Measurements from ENCODE around the gene ZP4. TPM values are rescaled to one million over a fixed set of nuclear protein-coding genes. Genes with fewer than 3 reads are reported as not detected.
A peak's percentile ranks its signal among the peaks of the same experiment; 100 is the strongest.

ZP4 gene, protein sequence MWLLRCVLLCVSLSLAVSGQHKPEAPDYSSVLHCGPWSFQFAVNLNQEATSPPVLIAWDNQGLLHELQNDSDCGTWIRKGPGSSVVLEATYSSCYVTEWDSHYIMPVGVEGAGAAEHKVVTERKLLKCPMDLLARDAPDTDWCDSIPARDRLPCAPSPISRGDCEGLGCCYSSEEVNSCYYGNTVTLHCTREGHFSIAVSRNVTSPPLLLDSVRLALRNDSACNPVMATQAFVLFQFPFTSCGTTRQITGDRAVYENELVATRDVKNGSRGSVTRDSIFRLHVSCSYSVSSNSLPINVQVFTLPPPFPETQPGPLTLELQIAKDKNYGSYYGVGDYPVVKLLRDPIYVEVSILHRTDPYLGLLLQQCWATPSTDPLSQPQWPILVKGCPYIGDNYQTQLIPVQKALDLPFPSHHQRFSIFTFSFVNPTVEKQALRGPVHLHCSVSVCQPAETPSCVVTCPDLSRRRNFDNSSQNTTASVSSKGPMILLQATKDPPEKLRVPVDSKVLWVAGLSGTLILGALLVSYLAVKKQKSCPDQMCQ
- not detected for polyA plus RNA-seq (2013)

DNA sequence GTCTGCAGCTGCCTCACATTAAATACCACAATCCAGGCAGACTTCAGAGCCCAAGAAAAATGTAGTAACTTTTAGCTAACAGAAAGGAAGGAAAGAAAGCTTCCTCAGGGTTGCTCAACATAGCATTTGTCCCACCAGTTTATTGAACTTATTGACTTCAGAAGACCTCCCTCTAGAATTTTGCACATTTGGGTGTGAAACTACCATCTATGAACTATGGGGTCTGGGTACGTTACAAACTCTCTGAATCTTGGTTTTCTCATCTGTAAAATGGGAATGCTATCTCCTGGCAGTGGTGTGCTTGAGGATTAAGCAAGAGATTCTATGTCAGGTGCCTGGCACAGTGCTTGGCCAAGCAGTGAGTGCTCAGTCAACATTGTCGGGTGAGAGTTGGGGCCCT, at the start of gene ZP4:
ZP4 (minus strand) TSS at position 101 of the 400 bp plus-strand sequence. CDS start 287 bp downstream, outside the sequence.
- Histone ChIP-seq H3K4me3 (ENCODE audit: control insufficient read depth in 1 of 7, extremely low read depth in 1 of 7, insufficient read depth in 4 of 7, low read depth in 2 of 7, low read length in 6 of 7) (no peak within 1 kb of the TSS), H3K9me3 (ENCODE audit: control extremely low read depth in 1 of 5, control insufficient read depth in 4 of 5, insufficient read depth in 2 of 5, low read depth in 1 of 5, low read length in 4 of 5) (no peaks in the 10 kb centered on the region), H3K4me1 (ENCODE audit: control extremely low read depth in 1 of 4, control insufficient read depth in 4 of 4, insufficient read depth in 4 of 4, low read length in 3 of 4) (no peaks in the 10 kb centered on the region), H3K27me3 (replicated peaks in 2 of 5; ENCODE audit: control insufficient read depth in 4 of 5, insufficient read depth in 5 of 5, low read length in 4 of 5) (peaks cover 0 to under 1% (median 0%) of the 10 kb centered on the region in 5 experiments), H3K36me3 (ENCODE audit: control insufficient read depth in 4 of 4, insufficient read depth in 4 of 4, low read length in 3 of 4) (no peaks in the 10 kb centered on the region), H3K27ac (ENCODE audit: insufficient read depth in 1 of 2, low read depth in 1 of 2, low read length in 2 of 2, poor library complexity in 1 of 2, severe bottlenecking in 2 of 2) (no peak within 1 kb of the TSS)
- CTCF ChIA-PET: no interaction called here
- WGBS (ENCODE audit: insufficient coverage): 100% methylated on average over 1 of the region's 2 CpGs
- POLR2A ChIA-PET: no interaction called here
- no peak for DNase-seq

DNA sequence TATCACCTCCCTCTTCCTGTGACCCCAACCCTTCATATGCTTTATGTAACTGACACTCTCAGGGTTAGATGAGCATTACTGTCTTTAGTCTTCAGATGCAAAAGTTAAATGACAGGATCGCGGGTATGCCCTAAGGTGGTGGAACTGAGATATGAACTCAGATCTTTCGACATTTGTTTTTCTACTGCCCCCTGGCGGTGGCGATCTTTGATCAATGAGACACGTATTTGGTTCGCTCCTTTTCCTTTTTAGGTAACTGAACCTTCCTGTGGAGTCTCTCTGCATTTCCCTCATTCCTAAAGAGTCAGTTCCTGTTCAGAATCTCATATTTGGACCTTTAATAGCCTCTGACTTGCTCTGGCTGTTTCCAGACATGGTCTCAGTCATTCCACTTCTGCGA, 47.8 kb upstream of the ZP4 start:
- ChIA-PET POLR2A (no interaction called here), CTCF (interaction anchor here (1.1 kb wide), 1 partner anchor 9 kb away, joined by 3 read pairs; no protein-coding TSS in a partner anchor)
- no peaks in the 10 kb centered on the region for H3K27me3 ChIP-seq (replicated peaks in 2 of 5; ENCODE audit: control insufficient read depth in 4 of 5, insufficient read depth in 5 of 5, low read length in 4 of 5)
- peaks cover 0 to 2% (median 0%) of the 10 kb centered on the region in 4 experiments for H3K4me1 ChIP-seq (ENCODE audit: control extremely low read depth in 1 of 4, control insufficient read depth in 4 of 4, insufficient read depth in 4 of 4, low read length in 3 of 4)
- WGBS (ENCODE audit: insufficient coverage): 93% methylated on average over 8 of the region's 8 CpGs
- no peaks in the 10 kb centered on the region for H3K36me3 ChIP-seq (ENCODE audit: control insufficient read depth in 4 of 4, insufficient read depth in 4 of 4, low read length in 3 of 4)
- no peaks in the 10 kb centered on the region for H3K9me3 ChIP-seq (ENCODE audit: control extremely low read depth in 1 of 5, control insufficient read depth in 4 of 5, insufficient read depth in 2 of 5, low read depth in 1 of 5, low read length in 4 of 5)
- no peak overlapping the region for H3K4me3 ChIP-seq (ENCODE audit: control insufficient read depth in 1 of 7, extremely low read depth in 1 of 7, insufficient read depth in 4 of 7, low read depth in 2 of 7, low read length in 6 of 7)
- H3K27ac ChIP-seq (ENCODE audit: insufficient read depth in 1 of 2, low read depth in 1 of 2, low read length in 2 of 2, poor library complexity in 1 of 2, severe bottlenecking in 2 of 2): no peak overlapping the region
- DNase-seq: no peak

DNA sequence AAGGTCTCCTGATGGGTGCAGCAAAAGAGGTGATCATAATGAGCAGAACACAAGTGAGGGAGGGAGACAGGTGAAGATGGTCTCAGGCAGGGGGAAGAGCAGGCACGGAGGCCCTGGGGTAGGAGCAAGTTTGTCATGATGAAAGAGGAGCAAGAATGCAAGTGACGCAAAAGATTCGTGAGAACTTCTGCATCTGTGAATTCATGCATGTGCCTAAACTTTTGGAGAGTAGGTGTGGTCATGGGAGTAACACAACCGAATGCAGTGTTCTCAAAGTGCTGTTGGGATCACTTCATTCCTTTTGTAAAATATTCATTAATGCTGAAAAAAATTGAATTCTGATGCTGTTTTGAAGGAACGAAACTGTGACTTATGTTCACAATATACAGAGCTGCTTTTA, 47.3 kb upstream of the ZP4 start:
- POLR2A ChIA-PET: no interaction called here
- H3K9me3 ChIP-seq (ENCODE audit: control extremely low read depth in 1 of 5, control insufficient read depth in 4 of 5, insufficient read depth in 2 of 5, low read depth in 1 of 5, low read length in 4 of 5): no peaks in the 10 kb centered on the region

GRCh38 chr1:237932816-237933215, 42.1 kb upstream of the ZP4 start:
- ChIA-PET POLR2A (no interaction called here), CTCF (interaction anchor here (1.0 kb wide), 1 partner anchor 69 kb away, joined by 3 read pairs; no protein-coding TSS in a partner anchor)
- Histone ChIP-seq H3K36me3 (ENCODE audit: control insufficient read depth in 4 of 4, insufficient read depth in 4 of 4, low read length in 3 of 4) (no peaks in the 10 kb centered on the region), H3K4me3 (ENCODE audit: control insufficient read depth in 1 of 7, extremely low read depth in 1 of 7, insufficient read depth in 4 of 7, low read depth in 2 of 7, low read length in 6 of 7) (no peak overlapping the region), H3K27me3 (replicated peaks in 2 of 5; ENCODE audit: control insufficient read depth in 4 of 5, insufficient read depth in 5 of 5, low read length in 4 of 5) (no peaks in the 10 kb centered on the region), H3K27ac (ENCODE audit: insufficient read depth in 1 of 2, low read depth in 1 of 2, low read length in 2 of 2, poor library complexity in 1 of 2, severe bottlenecking in 2 of 2) (no peak overlapping the region), H3K9me3 (ENCODE audit: control extremely low read depth in 1 of 5, control insufficient read depth in 4 of 5, insufficient read depth in 2 of 5, low read depth in 1 of 5, low read length in 4 of 5) (no peaks in the 10 kb centered on the region), H3K4me1 (ENCODE audit: control extremely low read depth in 1 of 4, control insufficient read depth in 4 of 4, insufficient read depth in 4 of 4, low read length in 3 of 4) (peaks cover 0 to 23% (median 7%) of the 10 kb centered on the region in 4 experiments)
- no peak for DNase-seq
- WGBS (ENCODE audit: insufficient coverage): 97% methylated on average over 3 of the region's 3 CpGs

More for the DNA sequence above, 47.3 kb upstream of the ZP4 start:
- no peak for DNase-seq
- WGBS (ENCODE audit: insufficient coverage): 100% methylated on average over 4 of the region's 5 CpGs
- no peak overlapping the region for H3K27ac ChIP-seq (ENCODE audit: insufficient read depth in 1 of 2, low read depth in 1 of 2, low read length in 2 of 2, poor library complexity in 1 of 2, severe bottlenecking in 2 of 2)
- no peak overlapping the region for H3K4me3 ChIP-seq (ENCODE audit: control insufficient read depth in 1 of 7, extremely low read depth in 1 of 7, insufficient read depth in 4 of 7, low read depth in 2 of 7, low read length in 6 of 7)
- H3K27me3 ChIP-seq (replicated peaks in 2 of 5; ENCODE audit: control insufficient read depth in 4 of 5, insufficient read depth in 5 of 5, low read length in 4 of 5): no peaks in the 10 kb centered on the region
- no peaks in the 10 kb centered on the region for H3K36me3 ChIP-seq (ENCODE audit: control insufficient read depth in 4 of 4, insufficient read depth in 4 of 4, low read length in 3 of 4)
- CTCF ChIA-PET: interaction anchor here (1.1 kb wide), 1 partner anchor 9 kb away, joined by 3 read pairs; no protein-coding TSS in a partner anchor
- H3K4me1 ChIP-seq (ENCODE audit: control extremely low read depth in 1 of 4, control insufficient read depth in 4 of 4, insufficient read depth in 4 of 4, low read length in 3 of 4): peaks cover 0 to 6% (median 0%) of the 10 kb centered on the region in 4 experiments

DNA sequence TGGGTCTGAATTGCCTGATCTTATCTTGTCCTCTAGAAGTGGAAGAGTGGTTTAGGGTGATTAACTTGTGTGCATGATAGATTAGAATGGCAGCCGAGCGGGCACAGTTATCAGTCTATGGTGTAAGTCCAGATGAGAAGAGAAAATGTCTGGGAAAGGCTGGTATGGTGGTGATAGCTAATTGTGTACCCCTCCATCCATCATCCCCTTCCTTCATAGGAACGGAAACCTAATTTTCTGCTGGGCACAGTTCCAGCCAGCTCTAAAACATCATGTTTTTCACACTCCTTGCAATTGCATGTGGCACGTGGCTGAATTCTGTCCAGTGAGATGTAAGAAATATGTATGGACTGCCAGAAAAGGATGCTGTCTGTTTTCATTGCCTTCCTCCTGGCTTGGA, 40.9 kb upstream of the ZP4 start:
- DNase-seq: peak; percentile 76 to 92 (median 87)
- Histone ChIP-seq H3K36me3 (ENCODE audit: control insufficient read depth in 4 of 4, insufficient read depth in 4 of 4, low read length in 3 of 4) (no peaks in the 10 kb centered on the region), H3K9me3 (ENCODE audit: control extremely low read depth in 1 of 5, control insufficient read depth in 4 of 5, insufficient read depth in 2 of 5, low read depth in 1 of 5, low read length in 4 of 5) (peaks cover 0 to 2% (median 0%) of the 10 kb centered on the region in 5 experiments), H3K27ac (ENCODE audit: insufficient read depth in 1 of 2, low read depth in 1 of 2, low read length in 2 of 2, poor library complexity in 1 of 2, severe bottlenecking in 2 of 2) (no peak overlapping the region), H3K4me3 (ENCODE audit: control insufficient read depth in 1 of 7, extremely low read depth in 1 of 7, insufficient read depth in 4 of 7, low read depth in 2 of 7, low read length in 6 of 7) (no peak overlapping the region), H3K4me1 (ENCODE audit: control extremely low read depth in 1 of 4, control insufficient read depth in 4 of 4, insufficient read depth in 4 of 4, low read length in 3 of 4) (peaks cover 0 to 23% (median 7%) of the 10 kb centered on the region in 4 experiments), H3K27me3 (replicated peaks in 2 of 5; ENCODE audit: control insufficient read depth in 4 of 5, insufficient read depth in 5 of 5, low read length in 4 of 5) (no peaks in the 10 kb centered on the region)
- ChIA-PET POLR2A (no interaction called here), CTCF (interaction anchor here (1.0 kb wide), 1 partner anchor 68 kb away, joined by 3 read pairs; no protein-coding TSS in a partner anchor)
- WGBS (ENCODE audit: insufficient coverage): 0% methylated on average over 1 of the region's 4 CpGs

- POLR2A ChIA-PET: no interaction called here
- no peak overlapping the region for H3K4me3 ChIP-seq (ENCODE audit: control insufficient read depth in 1 of 7, extremely low read depth in 1 of 7, insufficient read depth in 4 of 7, low read depth in 2 of 7, low read length in 6 of 7)
- WGBS (ENCODE audit: insufficient coverage): over 99% methylated on average over 14 of the region's 15 CpGs
- no peak for DNase-seq
- no peaks in the 10 kb centered on the region for H3K27me3 ChIP-seq (replicated peaks in 2 of 5; ENCODE audit: control insufficient read depth in 4 of 5, insufficient read depth in 5 of 5, low read length in 4 of 5)
- H3K9me3 ChIP-seq (ENCODE audit: control extremely low read depth in 1 of 5, control insufficient read depth in 4 of 5, insufficient read depth in 2 of 5, low read depth in 1 of 5, low read length in 4 of 5): peaks cover 0 to 2% (median 0%) of the 10 kb centered on the region in 5 experiments
- H3K4me1 ChIP-seq (ENCODE audit: control extremely low read depth in 1 of 4, control insufficient read depth in 4 of 4, insufficient read depth in 4 of 4, low read length in 3 of 4): peaks cover 0 to 9% (median 4%) of the 10 kb centered on the region in 4 experiments
- H3K36me3 ChIP-seq (ENCODE audit: control insufficient read depth in 4 of 4, insufficient read depth in 4 of 4, low read length in 3 of 4): no peaks in the 10 kb centered on the region
- no peak overlapping the region for H3K27ac ChIP-seq (ENCODE audit: insufficient read depth in 1 of 2, low read depth in 1 of 2, low read length in 2 of 2, poor library complexity in 1 of 2, severe bottlenecking in 2 of 2)
- CTCF ChIA-PET: interaction anchor here (0.8 kb wide), 1 partner anchor 19 kb away, joined by 3 read pairs; no protein-coding TSS in a partner anchor
Measured at GRCh38 chr1:237927198-237927597, 36.5 kb upstream of the ZP4 start.

DNA sequence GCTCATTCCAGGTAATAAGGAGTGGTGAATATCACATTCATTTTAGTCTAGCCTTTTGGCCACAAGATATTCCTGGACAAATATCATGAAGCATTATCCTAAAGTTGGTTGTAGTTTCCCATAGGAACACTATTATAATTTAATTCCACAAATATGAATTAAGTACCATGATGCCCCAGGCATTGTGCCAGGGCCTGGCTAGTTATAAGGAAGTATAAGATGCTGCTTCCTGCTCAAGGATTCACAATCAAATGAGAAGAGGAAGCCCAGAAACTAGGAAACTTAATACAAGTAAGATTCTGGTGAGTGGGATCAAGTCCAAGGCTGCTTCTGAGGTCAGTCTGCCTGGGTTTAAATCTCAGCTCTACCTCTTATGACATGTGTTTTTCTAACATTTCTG, 30.6 kb upstream of the ZP4 start:
- CTCF ChIA-PET: no interaction called here
- no peak overlapping the region for H3K4me3 ChIP-seq (ENCODE audit: control insufficient read depth in 1 of 7, extremely low read depth in 1 of 7, insufficient read depth in 4 of 7, low read depth in 2 of 7, low read length in 6 of 7)
- no peaks in the 10 kb centered on the region for H3K27me3 ChIP-seq (replicated peaks in 2 of 5; ENCODE audit: control insufficient read depth in 4 of 5, insufficient read depth in 5 of 5, low read length in 4 of 5)
- H3K36me3 ChIP-seq (ENCODE audit: control insufficient read depth in 4 of 4, insufficient read depth in 4 of 4, low read length in 3 of 4): no peaks in the 10 kb centered on the region
- H3K4me1 ChIP-seq (ENCODE audit: control extremely low read depth in 1 of 4, control insufficient read depth in 4 of 4, insufficient read depth in 4 of 4, low read length in 3 of 4): no peaks in the 10 kb centered on the region
- no peak for DNase-seq
- H3K27ac ChIP-seq (ENCODE audit: insufficient read depth in 1 of 2, low read depth in 1 of 2, low read length in 2 of 2, poor library complexity in 1 of 2, severe bottlenecking in 2 of 2): no peak overlapping the region
- POLR2A ChIA-PET: no interaction called here
- peaks cover 0 to 6% (median 0%) of the 10 kb centered on the region in 5 experiments for H3K9me3 ChIP-seq (ENCODE audit: control extremely low read depth in 1 of 5, control insufficient read depth in 4 of 5, insufficient read depth in 2 of 5, low read depth in 1 of 5, low read length in 4 of 5)

Data from common myeloid progenitor, CD34-positive (primary cell).